Stimulated activated naive B cell treated with anti-CD40 and anti-IgM and Interleukin-4, amounts not matched to agents 10 μg/mL and 1 μg/mL and 100 μg/mL, for 72 hours (primary cell): ENCODE results near the gene TANGO6.
A peak's percentile ranks its signal among the peaks of the same experiment; 100 is the strongest.

Source experiments
- ATAC-seq, 2 donors: fragments of 150-1000 bp; cut with Tn5 transposase; replicated peaks; 2 replicates each; pipeline ENCODE4 v1.10.0; 2021; ENCODE audit warnings: moderate library complexity in 1 of 2
- DNase-seq: peaks from one replicate; pipeline ENCODE4 v3.0.0; 2021
- H3K27ac Mint-ChIP-seq: one replicate; pipeline ENCODE4 v1.8.0; 2022; ENCODE audit warnings: mild to moderate bottlenecking, mixed read lengths
- H3K27me3 Mint-ChIP-seq, 2 donors: one replicate each; pipeline ENCODE4 v1.8.0; 2022; ENCODE audit warnings: mixed read lengths in 2 of 2
- H3K36me3 Mint-ChIP-seq, 2 donors: one replicate each; pipeline ENCODE4 v1.8.0; 2022; ENCODE audit warnings: mixed read lengths in 2 of 2, mild to moderate bottlenecking in 1 of 2
- H3K4me1 Mint-ChIP-seq, 2 donors: one replicate each; pipeline ENCODE4 v1.8.0; 2022; ENCODE audit warnings: mixed read lengths in 2 of 2, mild to moderate bottlenecking in 1 of 2
- H3K4me3 Mint-ChIP-seq, 2 donors: one replicate each; pipeline ENCODE4 v1.8.0; 2022; ENCODE audit warnings: mild to moderate bottlenecking in 2 of 2, mixed read lengths in 2 of 2, moderate library complexity in 1 of 2
- H3K9me3 Mint-ChIP-seq, 2 donors: one replicate each; pipeline ENCODE4 v1.8.0; 2022; ENCODE audit warnings: mixed read lengths in 2 of 2, mild to moderate bottlenecking in 1 of 2

TANGO6 gene

GRCh38 chr16:68843482-68844210 lies at the start of gene TANGO6:
Gene TANGO6 (plus strand): TSS chr16:68843531. CDS start chr16:68843618, 87 bp downstream.
- Mint-ChIP-seq H3K9me3 (no peaks in the 10 kb centered on the region), H3K27me3 (no peaks in the 10 kb centered on the region)

GRCh38 chr16:68798398-68798797 lies 44.9 kb upstream of the TANGO6 start:
- H3K4me1 Mint-ChIP-seq, result no peaks in the 10 kb centered on the region
- no peaks in the 10 kb centered on the region for H3K36me3 Mint-ChIP-seq
- ATAC-seq, result no peak
- peaks cover 0 to 2% of the 10 kb centered on the region in 2 donors for H3K27me3 Mint-ChIP-seq
- H3K9me3 Mint-ChIP-seq, result no peaks in the 10 kb centered on the region
- no peak for DNase-seq
- H3K4me3 Mint-ChIP-seq, result no peak overlapping the region
- H3K27ac Mint-ChIP-seq, result no peak overlapping the region

More at GRCh38 chr16:68843482-68844210, at the start of gene TANGO6:
- Mint-ChIP-seq H3K36me3 (peaks cover 2 to 4% of the 10 kb centered on the region in 2 donors), H3K27ac (peak within 1 kb of the TSS; percentile 99), H3K4me1 (peaks cover 16 to 25% of the 10 kb centered on the region in 2 donors), H3K4me3 (peak within 1 kb of the TSS; percentile 90 to 97)
- ATAC-seq (peak; percentile 94 to 96), DNase-seq (peak; percentile 89)

GRCh38 chr16:68800257-68800875 lies 43.0 kb upstream of the TANGO6 start:
- ATAC-seq, result peak; percentile 93 to 96
- Mint-ChIP-seq H3K4me3 (no peak overlapping the region), H3K4me1 (no peaks in the 10 kb centered on the region), H3K9me3 (no peaks in the 10 kb centered on the region), H3K27ac (no peak overlapping the region), H3K27me3 (peaks cover 7 to 10% of the 10 kb centered on the region in 2 donors), H3K36me3 (no peaks in the 10 kb centered on the region)
- peak; percentile 60 for DNase-seq

- ATAC-seq, result no peak
These were observed 41.1 kb upstream of the TANGO6 start for GRCh38 chr16:68802190-68802589.

GRCh38 chr16:68806422-68806821 lies 36.9 kb upstream of the TANGO6 start:
- H3K27ac Mint-ChIP-seq, result no peak overlapping the region
- DNase-seq, result no peak
- H3K9me3 Mint-ChIP-seq, result no peaks in the 10 kb centered on the region
- H3K4me1 Mint-ChIP-seq, result no peaks in the 10 kb centered on the region
- peaks cover 29 to 33% of the 10 kb centered on the region in 2 donors for H3K27me3 Mint-ChIP-seq
- H3K36me3 Mint-ChIP-seq, result no peaks in the 10 kb centered on the region
- H3K4me3 Mint-ChIP-seq, result no peak overlapping the region
- no peak for ATAC-seq

More at GRCh38 chr16:68802190-68802589, 41.1 kb upstream of the TANGO6 start:
- H3K4me1 Mint-ChIP-seq, result no peaks in the 10 kb centered on the region
- no peaks in the 10 kb centered on the region for H3K9me3 Mint-ChIP-seq
- no peak overlapping the region for H3K27ac Mint-ChIP-seq
- DNase-seq, result no peak
- H3K36me3 Mint-ChIP-seq, result no peaks in the 10 kb centered on the region
- no peak overlapping the region for H3K4me3 Mint-ChIP-seq
- peaks cover 10 to 20% of the 10 kb centered on the region in 2 donors for H3K27me3 Mint-ChIP-seq

GRCh38 chr16:68806981-68807380 lies 36.4 kb upstream of the TANGO6 start:
- Mint-ChIP-seq H3K9me3 (no peaks in the 10 kb centered on the region), H3K4me1 (no peaks in the 10 kb centered on the region), H3K27me3 (peaks cover 33% of the 10 kb centered on the region in 2 donors), H3K27ac (no peak overlapping the region), H3K4me3 (no peak overlapping the region), H3K36me3 (no peaks in the 10 kb centered on the region)
- DNase-seq, result no peak
- ATAC-seq, result no peak

- Mint-ChIP-seq H3K9me3 (no peaks in the 10 kb centered on the region), H3K27me3 (peaks cover 11% of the 10 kb centered on the region in 2 donors), H3K27ac (no peak overlapping the region), H3K4me3 (no peak overlapping the region), H3K4me1 (no peaks in the 10 kb centered on the region), H3K36me3 (no peaks in the 10 kb centered on the region)
- DNase-seq (no peak), ATAC-seq (no peak)
These were observed 28.8 kb upstream of the TANGO6 start for GRCh38 chr16:68814516-68814915.

GRCh38 chr16:68823401-68824135 lies 19.8 kb upstream of the TANGO6 start:
- Mint-ChIP-seq H3K9me3 (no peaks in the 10 kb centered on the region), H3K27me3 (peaks cover 4 to 23% of the 10 kb centered on the region in 2 donors)
- no peak for DNase-seq

GRCh38 chr16:68825427-68825826 lies 17.9 kb upstream of the TANGO6 start:
- H3K27ac Mint-ChIP-seq, result no peak overlapping the region
- H3K27me3 Mint-ChIP-seq, result peaks cover 6 to 23% of the 10 kb centered on the region in 2 donors
- no peak for ATAC-seq
- H3K36me3 Mint-ChIP-seq, result no peaks in the 10 kb centered on the region
- no peaks in the 10 kb centered on the region for H3K9me3 Mint-ChIP-seq
- no peak overlapping the region for H3K4me3 Mint-ChIP-seq
- DNase-seq, result no peak
- H3K4me1 Mint-ChIP-seq, result no peaks in the 10 kb centered on the region

More at GRCh38 chr16:68823401-68824135, 19.8 kb upstream of the TANGO6 start:
- Mint-ChIP-seq H3K36me3 (no peaks in the 10 kb centered on the region), H3K4me1 (no peaks in the 10 kb centered on the region), H3K27ac (no peak overlapping the region), H3K4me3 (no peak overlapping the region)
- no peak for ATAC-seq

- no peaks in the 10 kb centered on the region for H3K36me3 Mint-ChIP-seq
- no peaks in the 10 kb centered on the region for H3K9me3 Mint-ChIP-seq
- peaks cover 9 to 23% of the 10 kb centered on the region in 2 donors for H3K27me3 Mint-ChIP-seq
- H3K4me1 Mint-ChIP-seq, result no peaks in the 10 kb centered on the region
- no peak overlapping the region for H3K27ac Mint-ChIP-seq
- H3K4me3 Mint-ChIP-seq, result no peak overlapping the region
- ATAC-seq, result no peak
- DNase-seq, result no peak
These were observed 16.7 kb upstream of the TANGO6 start for GRCh38 chr16:68826652-68827051.

- Mint-ChIP-seq H3K27ac (no peak overlapping the region), H3K4me1 (no peaks in the 10 kb centered on the region), H3K36me3 (no peaks in the 10 kb centered on the region), H3K4me3 (no peak overlapping the region), H3K27me3 (peaks cover 14 to 16% of the 10 kb centered on the region in 2 donors), H3K9me3 (no peaks in the 10 kb centered on the region)
- ATAC-seq (no peak), DNase-seq (no peak)
These were observed 10.1 kb upstream of the TANGO6 start for GRCh38 chr16:68833251-68833650.

GRCh38 chr16:68834550-68834949 lies 8.8 kb upstream of the TANGO6 start:
- Mint-ChIP-seq H3K27ac (no peak overlapping the region), H3K27me3 (peaks cover 13 to 16% of the 10 kb centered on the region in 2 donors), H3K4me3 (no peak overlapping the region)

GRCh38 chr16:68835970-68836369 lies 7.4 kb upstream of the TANGO6 start:
- Mint-ChIP-seq H3K27me3 (peaks cover 11 to 13% of the 10 kb centered on the region in 2 donors), H3K4me3 (no peak overlapping the region), H3K9me3 (no peaks in the 10 kb centered on the region), H3K36me3 (no peaks in the 10 kb centered on the region), H3K4me1 (no peaks in the 10 kb centered on the region), H3K27ac (no peak overlapping the region)
- DNase-seq (no peak), ATAC-seq (no peak)

More at GRCh38 chr16:68834550-68834949, 8.8 kb upstream of the TANGO6 start:
- no peak for DNase-seq
- Mint-ChIP-seq H3K4me1 (no peaks in the 10 kb centered on the region), H3K36me3 (no peaks in the 10 kb centered on the region), H3K9me3 (no peaks in the 10 kb centered on the region)
- no peak for ATAC-seq

- no peak overlapping the region for H3K27ac Mint-ChIP-seq
- H3K36me3 Mint-ChIP-seq, result no peaks in the 10 kb centered on the region
- no peaks in the 10 kb centered on the region for H3K9me3 Mint-ChIP-seq
- no peak overlapping the region for H3K4me3 Mint-ChIP-seq
- no peak for DNase-seq
- H3K27me3 Mint-ChIP-seq, result peaks cover 4 to 8% of the 10 kb centered on the region in 2 donors
- H3K4me1 Mint-ChIP-seq, result peaks cover 10 to 14% of the 10 kb centered on the region in 2 donors
- no peak for ATAC-seq
These were observed 3.5 kb upstream of the TANGO6 start for GRCh38 chr16:68839831-68840230.
